ENCODE results near the gene FAM162A.
A peak's percentile ranks its signal among the peaks of the same experiment; 100 is the strongest.

The FAM162A gene

GRCh38 chr3:122353215-122353614 lies 30.8 kb upstream of the FAM162A start:
- in situ Hi-C loops (cut with HindIII; ENCODE audit: low sequenced_read_pairs) = no loop called here
- TF ChIP-seq CTCF (IDR thresholded peaks at IDR 0.05; ENCODE audit: low read depth, low read length) = no peak
- no peak for DNase-seq (ENCODE audit: low read depth, low spot score)
- no peak overlapping the region for H3K4me3 ChIP-seq (ENCODE audit: low read depth, low read length)

GRCh38 chr3:122353893-122354401 lies 30.0 kb upstream of the FAM162A start:
- no peak overlapping the region for H3K4me3 ChIP-seq (ENCODE audit: low read depth, low read length)
- no peak for DNase-seq (ENCODE audit: low read depth, low spot score)
- in situ Hi-C loops (cut with HindIII; ENCODE audit: low sequenced_read_pairs) = no loop called here
- TF ChIP-seq CTCF (IDR thresholded peaks at IDR 0.05; ENCODE audit: low read depth, low read length) = no peak

GRCh38 chr3:122355612-122356011 lies 28.4 kb upstream of the FAM162A start:
- H3K4me3 ChIP-seq (ENCODE audit: low read depth, low read length) = no peak overlapping the region
- DNase-seq (ENCODE audit: low read depth, low spot score) = no peak
- in situ Hi-C loops (cut with HindIII; ENCODE audit: low sequenced_read_pairs) = no loop called here
- TF ChIP-seq CTCF (IDR thresholded peaks at IDR 0.05; ENCODE audit: low read depth, low read length) = no peak

GRCh38 chr3:122356402-122356801 lies 27.6 kb upstream of the FAM162A start:
- in situ Hi-C loops (cut with HindIII; ENCODE audit: low sequenced_read_pairs) = no loop called here
- peak; percentile 36 for TF ChIP-seq CTCF (IDR thresholded peaks at IDR 0.05; ENCODE audit: low read depth, low read length)
- H3K4me3 ChIP-seq (ENCODE audit: low read depth, low read length) = no peak overlapping the region
- DNase-seq (ENCODE audit: low read depth, low spot score) = peak; percentile 9

GRCh38 chr3:122357828-122358702 lies 25.9 kb upstream of the FAM162A start:
- DNase-seq (ENCODE audit: low read depth, low spot score) = no peak
- in situ Hi-C loops (cut with HindIII; ENCODE audit: low sequenced_read_pairs) = no loop called here
- TF ChIP-seq CTCF (IDR thresholded peaks at IDR 0.05; ENCODE audit: low read depth, low read length) = no peak
- H3K4me3 ChIP-seq (ENCODE audit: low read depth, low read length) = no peak overlapping the region

GRCh38 chr3:122358703-122359032 lies 25.3 kb upstream of the FAM162A start:
- no peak for TF ChIP-seq CTCF (IDR thresholded peaks at IDR 0.05; ENCODE audit: low read depth, low read length)
- no peak overlapping the region for H3K4me3 ChIP-seq (ENCODE audit: low read depth, low read length)
- no peak for DNase-seq (ENCODE audit: low read depth, low spot score)
- in situ Hi-C loops (cut with HindIII; ENCODE audit: low sequenced_read_pairs) = no loop called here

All from astrocyte of the spinal cord (primary cell).